DMS53 treated with DMSO at 0.1 percent for 48 hours (cell line): ENCODE measurements around the gene TMEM130.
"Not testable (repeated sequence)": the region's sequence is repeated elsewhere in the genome, so short reads cannot be mapped to it uniquely, and the experiment has no call there.

ENCODE experiments used
- DNase-seq: peaks from one replicate; lab custom pipeline; 2025; ENCODE audit not compliant: unreplicated experiment; lab: John Stamatoyannopoulos, UW

The TMEM130 gene

GRCh38 chr7:98877692-98878364 lies 8.0 kb upstream of the TMEM130 start:
- no peak for DNase-seq

GRCh38 chr7:98877146-98877545 lies 7.3 kb upstream of the TMEM130 start:
- DNase-seq, result no peak

GRCh38 chr7:98875501-98875900 lies 5.7 kb upstream of the TMEM130 start:
- no peak for DNase-seq

GRCh38 chr7:98874942-98875341 lies 5.1 kb upstream of the TMEM130 start:
- no peak for DNase-seq

GRCh38 chr7:98873610-98874009 lies 3.8 kb upstream of the TMEM130 start:
- not testable (repeated sequence) for DNase-seq

- DNase-seq, result peak; percentile 14
Observed at GRCh38 chr7:98872328-98872924, 2.6 kb upstream of the TMEM130 start.

- DNase-seq, result no peak
Observed at GRCh38 chr7:98870807-98871491, 1.1 kb upstream of the TMEM130 start.

- no peak for DNase-seq
Observed at GRCh38 chr7:98870121-98870651, 372 bp upstream of the TMEM130 start.

GRCh38 chr7:98869027-98869596 lies 702 bp downstream of the TMEM130 start:
- no peak for DNase-seq

DNA sequence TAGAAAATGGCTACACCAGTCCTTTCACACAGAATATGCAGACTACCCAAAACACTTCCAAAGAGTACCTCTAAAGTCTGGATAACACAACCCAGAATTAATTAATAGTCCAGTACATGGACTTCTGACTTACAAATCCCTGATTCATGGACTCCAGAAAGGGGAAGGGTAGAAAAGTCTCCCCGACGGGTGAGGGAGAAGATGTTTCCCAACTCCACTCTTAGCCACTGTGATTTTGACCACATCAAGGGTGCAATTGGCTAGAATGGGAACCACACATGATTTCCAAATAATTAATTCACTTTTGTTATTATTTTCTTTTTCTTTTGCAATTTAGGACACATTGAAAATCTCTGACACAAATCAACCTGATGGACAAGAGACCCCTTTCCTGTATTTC lies 1.4 kb downstream of the TMEM130 start:
- DNase-seq, result no peak

GRCh38 chr7:98866765-98867164 lies 3.0 kb downstream of the TMEM130 start:
- no peak for DNase-seq

GRCh38 chr7:98866351-98866750 lies 3.5 kb downstream of the TMEM130 start:
- no peak for DNase-seq

- no peak for DNase-seq
Observed at GRCh38 chr7:98864731-98865453, 4.9 kb downstream of the TMEM130 start.

DNA sequence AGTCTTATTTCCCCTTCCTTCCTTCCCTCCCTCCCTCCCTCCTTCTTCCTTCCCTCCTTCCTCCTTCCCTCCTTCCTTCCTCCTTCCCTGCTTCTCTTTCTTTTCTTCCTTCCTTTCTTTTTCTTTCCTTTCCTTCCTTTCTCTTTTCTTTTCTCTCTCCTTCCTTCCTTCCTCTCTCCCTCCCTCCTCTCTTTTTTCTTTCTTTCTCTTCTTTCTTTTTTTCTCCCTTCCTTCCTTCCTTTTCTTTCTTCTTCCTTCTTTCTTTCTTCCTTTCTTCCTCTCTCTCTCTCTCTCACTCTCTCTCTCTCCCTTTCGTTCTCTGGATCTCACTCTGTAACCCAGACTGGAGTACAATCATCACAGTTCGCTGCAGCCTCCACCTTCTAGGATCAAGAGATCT lies 6.2 kb downstream of the TMEM130 start:
- DNase-seq, result no peak

DNA sequence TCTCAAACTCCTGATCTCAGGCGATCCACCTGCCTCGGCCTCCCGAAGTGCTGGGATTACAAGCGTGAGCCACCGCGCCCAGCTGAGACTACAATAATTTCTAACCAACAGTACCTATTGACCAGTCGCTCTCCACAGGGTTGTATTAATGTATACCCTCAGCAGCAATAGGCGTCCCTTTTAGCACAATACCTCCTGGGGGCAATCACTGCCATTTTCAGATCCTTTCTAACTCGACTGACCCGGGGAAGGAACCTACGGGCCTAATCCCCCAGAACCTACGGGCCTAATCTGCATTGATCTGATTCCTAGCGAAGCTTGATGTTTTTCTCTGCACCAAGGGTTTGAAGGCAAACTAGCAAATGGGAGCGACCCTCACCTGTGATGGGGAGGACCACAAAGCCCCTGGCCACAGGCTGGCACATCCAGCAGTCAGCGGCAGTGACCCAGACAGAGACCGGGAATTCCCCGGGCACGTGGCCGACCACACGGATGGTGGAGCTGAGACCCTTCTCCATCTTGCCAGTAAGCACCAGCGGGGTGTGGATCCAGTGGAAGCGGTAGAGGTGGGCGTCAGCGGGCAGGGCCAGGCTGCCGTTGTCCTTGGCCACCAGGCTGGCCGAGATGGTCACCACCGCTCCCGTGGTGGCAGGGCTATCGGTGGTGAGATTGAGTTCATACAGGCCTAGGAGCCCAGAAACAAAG lies 6.9 kb downstream of the TMEM130 start:
- DNase-seq, result no peak

- DNase-seq, result no peak
Observed at GRCh38 chr7:98862203-98862602, 7.6 kb downstream of the TMEM130 start.

- no peak for DNase-seq
Observed at GRCh38 chr7:98860071-98860470, 9.7 kb downstream of the TMEM130 start.

- no peak for DNase-seq
Observed at GRCh38 chr7:98855610-98856422, 14.0 kb downstream of the TMEM130 start.

GRCh38 chr7:98852826-98853225 lies 17.0 kb downstream of the TMEM130 start:
- no peak for DNase-seq

DNA sequence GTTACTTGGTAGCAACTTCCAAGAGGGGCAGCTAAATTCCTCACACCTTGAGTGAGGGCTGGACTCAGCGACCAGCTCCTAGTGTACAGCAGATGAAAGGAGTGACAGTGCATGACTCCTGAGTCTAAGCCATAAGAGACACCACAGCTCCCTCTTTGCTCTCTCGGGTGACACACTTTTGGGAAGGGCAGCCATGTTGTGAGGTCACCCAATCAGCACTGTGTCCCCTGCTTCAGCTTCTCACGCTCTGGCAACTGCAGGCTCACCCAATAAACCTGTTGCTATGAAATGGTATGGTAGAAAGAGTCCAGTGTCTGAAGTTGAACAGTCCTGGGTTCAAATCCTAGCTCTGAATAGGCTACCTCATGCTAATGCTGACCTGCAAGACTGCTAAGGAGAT lies 20.9 kb downstream of the TMEM130 start:
- DNase-seq, result no peak
